ENCODE data around the gene CYP26B1. TPM values are rescaled to one million over a fixed set of nuclear protein-coding genes. Genes with fewer than 3 reads are reported as not detected.

CYP26B1 gene
- total RNA-seq, 2 donors from 2014 or later, result 6.0 to 20.8 TPM

GRCh38 chr2:72141881-72142451 is 5.7 kb downstream of the CYP26B1 start:
- ATAC-seq (ENCODE audit: insufficient number of reproducible peaks, low FRiP score, low read depth), result no peak
- TF ChIP-seq CTCF (IDR thresholded peaks at IDR 0.05), result no peak
- Histone ChIP-seq H3K4me3 (no peak overlapping the region), H3K27me3 (replicated peaks; ENCODE audit: insufficient read depth) (no peaks in the 10 kb centered on the region), H3K4me1 (ENCODE audit: control insufficient read depth in 1 of 2, low read depth in 2 of 2) (peaks cover 44 to 86% of the 10 kb centered on the region in 2 donors), H3K36me3 (no peaks in the 10 kb centered on the region), H3K9me3 (no peaks in the 10 kb centered on the region), H3K27ac (peak overlapping the region in 1 of 2 donors; percentile 80)
- DNase-seq (ENCODE audit: low spot score), result no peak

- H3K27me3 ChIP-seq (replicated peaks; ENCODE audit: insufficient read depth), result no peaks in the 10 kb centered on the region
- TF ChIP-seq CTCF (IDR thresholded peaks at IDR 0.05), result no peak
Measured at GRCh38 chr2:72141032-72141645, 6.5 kb downstream of the CYP26B1 start.

GRCh38 chr2:72140621-72140960 is 7.1 kb downstream of the CYP26B1 start:
- TF ChIP-seq CTCF (IDR thresholded peaks at IDR 0.05), result no peak

More at GRCh38 chr2:72141032-72141645, 6.5 kb downstream of the CYP26B1 start:
- Histone ChIP-seq H3K4me3 (no peak overlapping the region), H3K9me3 (no peaks in the 10 kb centered on the region), H3K36me3 (no peaks in the 10 kb centered on the region), H3K4me1 (ENCODE audit: control insufficient read depth in 1 of 2, low read depth in 2 of 2) (peaks cover 41 to 85% of the 10 kb centered on the region in 2 donors), H3K27ac (no peak overlapping the region)
- no peak for ATAC-seq (ENCODE audit: insufficient number of reproducible peaks, low FRiP score, low read depth)
- no peak for DNase-seq (ENCODE audit: low spot score)

GRCh38 chr2:72139874-72140620 is 7.6 kb downstream of the CYP26B1 start:
- Histone ChIP-seq H3K4me1 (ENCODE audit: control insufficient read depth in 1 of 2, low read depth in 2 of 2) (peaks cover 41 to 80% of the 10 kb centered on the region in 2 donors), H3K27ac (peak overlapping the region; percentile 43 to 76), H3K36me3 (no peaks in the 10 kb centered on the region), H3K4me3 (no peak overlapping the region), H3K27me3 (replicated peaks; ENCODE audit: insufficient read depth) (no peaks in the 10 kb centered on the region), H3K9me3 (no peaks in the 10 kb centered on the region)
- ATAC-seq (ENCODE audit: insufficient number of reproducible peaks, low FRiP score, low read depth) (no peak), DNase-seq (ENCODE audit: low spot score) (no peak)
- no peak for TF ChIP-seq CTCF (IDR thresholded peaks at IDR 0.05)

More at GRCh38 chr2:72140621-72140960, 7.1 kb downstream of the CYP26B1 start:
- no peak for DNase-seq (ENCODE audit: low spot score)
- Histone ChIP-seq H3K27me3 (replicated peaks; ENCODE audit: insufficient read depth) (no peaks in the 10 kb centered on the region), H3K27ac (peak overlapping the region; percentile 43 to 76), H3K4me1 (ENCODE audit: control insufficient read depth in 1 of 2, low read depth in 2 of 2) (peaks cover 41 to 80% of the 10 kb centered on the region in 2 donors), H3K9me3 (no peaks in the 10 kb centered on the region), H3K4me3 (no peak overlapping the region), H3K36me3 (no peaks in the 10 kb centered on the region)
- no peak for ATAC-seq (ENCODE audit: insufficient number of reproducible peaks, low FRiP score, low read depth)

GRCh38 chr2:72139471-72139873 is 8.2 kb downstream of the CYP26B1 start:
- no peaks in the 10 kb centered on the region for H3K27me3 ChIP-seq (replicated peaks; ENCODE audit: insufficient read depth)
- H3K4me1 ChIP-seq (ENCODE audit: control insufficient read depth in 1 of 2, low read depth in 2 of 2), result peaks cover 41 to 77% of the 10 kb centered on the region in 2 donors
- no peaks in the 10 kb centered on the region for H3K9me3 ChIP-seq
- DNase-seq (ENCODE audit: low spot score), result no peak
- no peak for ATAC-seq (ENCODE audit: insufficient number of reproducible peaks, low FRiP score, low read depth)
- H3K4me3 ChIP-seq, result no peak overlapping the region
- H3K27ac ChIP-seq, result peak overlapping the region; percentile 43 to 76
- TF ChIP-seq CTCF (IDR thresholded peaks at IDR 0.05), result no peak
- no peaks in the 10 kb centered on the region for H3K36me3 ChIP-seq

Measured in thoracic aorta (tissue), 2 donors.